H1 (cell line): Measurements from ENCODE around the gene CCDC127.

Source experiments
- ATF3 ChIP-seq: IDR thresholded peaks from 2 replicates; pipeline ENCODE4 v1.6.1; 2011; ENCODE audit warnings: low read depth, mild to moderate bottlenecking, low read length; ENCODE audit not compliant: insufficient read depth
- CTCF ChIP-seq, 3 experiments: IDR thresholded peaks; 1 replicate in 2 of 3; 2 replicates in 1 of 3; pipeline versions ENCODE4 v1.5.1 to v1.6.1; 2011; ENCODE audit warnings: low read length in 3 of 3, mild to moderate bottlenecking in 3 of 3, inconsistent platforms in 2 of 3, low read depth in 1 of 3, moderate library complexity in 1 of 3; ENCODE audit not compliant: insufficient read depth in 1 of 3; ENCODE audit errors: control extremely low read depth in 1 of 3
- EGR1 ChIP-seq: IDR thresholded peaks from 2 replicates; pipeline ENCODE4 v1.6.1; 2011; ENCODE audit warnings: low read depth, low read length, borderline replicate concordance
- EZH2 ChIP-seq: fragments of 200-600 bp; sonication (generic); IDR thresholded peaks from 2 replicates; pipeline ENCODE4 v1.7.1; 2012; ENCODE audit warnings: low read depth, mild to moderate bottlenecking, moderate library complexity, low read length, inconsistent platforms; ENCODE audit not compliant: severe bottlenecking
- JUND ChIP-seq: IDR thresholded peaks from 2 replicates; pipeline ENCODE4 v1.6.1; 2011; ENCODE audit warnings: mild to moderate bottlenecking, improper control_type of control experiment, low read length
- POLR2A ChIP-seq, 2 experiments: IDR thresholded peaks; 1 replicate in 1 of 2; 2 replicates in 1 of 2; pipeline ENCODE4 v1.6.1; 2011; ENCODE audit warnings: low read depth in 2 of 2, low read length in 2 of 2, mild to moderate bottlenecking in 2 of 2; ENCODE audit errors: control extremely low read depth in 1 of 2
- POLR2AphosphoS5 ChIP-seq: IDR thresholded peaks from 2 replicates; pipeline ENCODE4 v1.6.1; 2011; ENCODE audit warnings: low read depth, low read length
- RAD21 ChIP-seq, 2 experiments: IDR thresholded peaks in 1 of 2; conservative IDR thresholded peaks in 1 of 2; 2 replicates each; pipeline ENCODE4 v1.6.1; 2011; ENCODE audit warnings: low read depth in 2 of 2, low read length in 2 of 2, improper control_type of control experiment in 1 of 2, inconsistent platforms in 1 of 2, mild to moderate bottlenecking in 1 of 2, moderate library complexity in 1 of 2
- SP1 ChIP-seq: IDR thresholded peaks from 2 replicates; pipeline ENCODE4 v1.6.1; 2011; ENCODE audit warnings: low read depth, low read length
- TBP ChIP-seq: IDR thresholded peaks from 2 replicates; pipeline ENCODE4 v1.6.1; 2011; ENCODE audit warnings: low read depth, low read length, improper control_type of control experiment
- USF2 ChIP-seq: IDR thresholded peaks from 2 replicates; pipeline ENCODE4 v1.6.1; 2011; ENCODE audit warnings: low read length, improper control_type of control experiment

GRCh38 chr5:160173-160510 is 57.8 kb downstream of the CCDC127 start:
- TF ChIP-seq JUND (no peak), EGR1 (no peak), POLR2AphosphoS5 (no peak), TBP (no peak), POLR2A (IDR thresholded peaks at IDR 0.05; ENCODE audit: control extremely low read depth in 1 of 2, low read depth in 2 of 2, low read length in 2 of 2) (no peak), EZH2 (no peak), CTCF (IDR thresholded peaks at IDR 0.05; ENCODE audit: control extremely low read depth in 1 of 3, insufficient read depth in 1 of 3, low read depth in 1 of 3, low read length in 3 of 3) (no peak), ATF3 (no peak), USF2 (no peak), RAD21 (IDR thresholded peaks at IDR 0.05 in 1 of 2, conservative IDR thresholded peaks at IDR 0.05 in 1 of 2; ENCODE audit: low read depth in 2 of 2, low read length in 2 of 2) (no peak), SP1 (no peak)
